PC-3 (cell line): ENCODE data around the gene PHACTR2.

Experiments used
- CTCF ChIP-seq: fragments of 300-600 bp; sonication (generic); conservative IDR thresholded peaks from 2 replicates; pipeline ENCODE4 v1.5.1; 2017; ENCODE audit warnings: antibody characterized with exemption, low read depth, mild to moderate bottlenecking, low read length
- EZH2 ChIP-seq: fragments of 300-600 bp; sonication (generic); IDR thresholded peaks from one replicate; pipeline ENCODE4 v1.6.1; 2017; ENCODE audit warnings: antibody characterized with exemption, mild to moderate bottlenecking, low read length; ENCODE audit not compliant: unreplicated experiment

- TF ChIP-seq CTCF: no peak
- no peak for TF ChIP-seq EZH2
These were observed 96.6 kb downstream of the PHACTR2 start for GRCh38 chr6:143774347-143774746.
